Thoracic aorta (tissue), 2 donors: ENCODE measurements around the gene PACSIN2. TPM values are rescaled to one million over a fixed set of nuclear protein-coding genes. Genes with fewer than 3 reads are reported as not detected.

Experiments
- ATAC-seq: fragments of 150-250 bp; one replicate; pipeline ENCODE4 v1.8.0; 2017; ENCODE audit warnings: low read depth; ENCODE audit not compliant: insufficient number of reproducible peaks, low FRiP score
- DNase-seq: peaks from one replicate; pipeline ENCODE4 v3.0.0-alpha.2; 2020; ENCODE audit warnings: low spot score
- H3K27ac ChIP-seq, 2 donors: fragments of 200-600 bp; sonication (generic); 1 replicate in 1 of 2; 2 replicates in 1 of 2; pipeline ENCODE4 v1.5.1; 2016; ENCODE audit warnings: mild to moderate bottlenecking in 2 of 2, moderate library complexity in 2 of 2
- H3K27me3 ChIP-seq: fragments of 200-600 bp; sonication (generic); replicated peaks from 2 replicates; pipeline ENCODE4 v1.6.0; 2016; ENCODE audit warnings: mild to moderate bottlenecking; ENCODE audit not compliant: insufficient read depth
- H3K36me3 ChIP-seq: fragments of 200-600 bp; sonication (generic); one replicate; pipeline ENCODE4 v1.5.1; 2016
- H3K4me1 ChIP-seq, 2 donors: fragments of 200-600 bp; sonication (generic); 1 replicate in 1 of 2; 2 replicates in 1 of 2; pipeline versions ENCODE4 v1.5.1 to v1.6.0; 2016; ENCODE audit warnings: low read depth in 2 of 2, mild to moderate bottlenecking in 1 of 2; ENCODE audit not compliant: control insufficient read depth in 1 of 2
- H3K4me3 ChIP-seq: fragments of 200-600 bp; sonication (generic); 2 replicates; pipeline ENCODE4 v1.5.1; 2016; ENCODE audit warnings: mild to moderate bottlenecking
- H3K9me3 ChIP-seq: fragments of 200-600 bp; sonication (generic); 2 replicates; pipeline ENCODE4 v1.5.1; 2016
- CTCF ChIP-seq: fragments of 200-600 bp; sonication (generic); IDR thresholded peaks from one replicate; pipeline ENCODE4 v1.5.1; 2019; ENCODE audit warnings: antibody characterized with exemption
- total RNA-seq, 2 donors: library from RNA; depleted of rRNA; stranded (reverse); fragments of >200 nt; gene quantifications; one replicate each; pipeline versions ENCODE4 v1.1.0 to v1.2.3, GENCODE V29; 2016

The PACSIN2 gene
- 100 to 1,000 TPM; 135 to 155 TPM for total RNA-seq

- no peak for TF ChIP-seq CTCF
- Histone ChIP-seq H3K27me3 (no peaks in the 10 kb centered on the region), H3K27ac (peak within 1 kb of the TSS; percentile 69 to 71)
Measured at GRCh38 chr22:43014869-43015676, at the start of gene PACSIN2. PACSIN2 (minus strand) TSS chr22:43015149; CDS start chr22:42912080, 103,069 bp downstream.

GRCh38 chr22:43060183-43060582 lies 45.2 kb upstream of the PACSIN2 start:
- Histone ChIP-seq H3K9me3 (no peaks in the 10 kb centered on the region), H3K27me3 (no peaks in the 10 kb centered on the region), H3K36me3 (peaks cover 3% of the 10 kb centered on the region), H3K27ac (no peak overlapping the region), H3K4me3 (no peak overlapping the region), H3K4me1 (no peaks in the 10 kb centered on the region)
- no peak for DNase-seq
- no peak for ATAC-seq
- TF ChIP-seq CTCF, result peak; percentile 45

More at GRCh38 chr22:43014869-43015676, at the start of gene PACSIN2:
- H3K4me3 ChIP-seq, result peak within 1 kb of the TSS; percentile 80
- peak; percentile 93 for ATAC-seq
- DNase-seq, result peak; percentile 99
- peaks cover 0 to 26% of the 10 kb centered on the region in 2 donors for H3K4me1 ChIP-seq
- H3K36me3 ChIP-seq, result no peaks in the 10 kb centered on the region
- H3K9me3 ChIP-seq, result no peaks in the 10 kb centered on the region

GRCh38 chr22:43057641-43058040 lies 42.7 kb upstream of the PACSIN2 start:
- Histone ChIP-seq H3K27ac (no peak overlapping the region), H3K4me3 (no peak overlapping the region), H3K4me1 (no peaks in the 10 kb centered on the region), H3K27me3 (no peaks in the 10 kb centered on the region), H3K36me3 (no peaks in the 10 kb centered on the region), H3K9me3 (no peaks in the 10 kb centered on the region)
- no peak for ATAC-seq
- DNase-seq, result no peak
- no peak for TF ChIP-seq CTCF

GRCh38 chr22:43053176-43053575 lies 38.2 kb upstream of the PACSIN2 start:
- Histone ChIP-seq H3K27ac (no peak overlapping the region), H3K4me3 (no peak overlapping the region), H3K9me3 (no peaks in the 10 kb centered on the region), H3K4me1 (no peaks in the 10 kb centered on the region), H3K36me3 (no peaks in the 10 kb centered on the region), H3K27me3 (no peaks in the 10 kb centered on the region)
- no peak for DNase-seq
- no peak for ATAC-seq
- no peak for TF ChIP-seq CTCF

- no peak for TF ChIP-seq CTCF
- Histone ChIP-seq H3K4me1 (no peaks in the 10 kb centered on the region), H3K4me3 (no peak overlapping the region), H3K9me3 (no peaks in the 10 kb centered on the region), H3K27ac (no peak overlapping the region), H3K36me3 (no peaks in the 10 kb centered on the region), H3K27me3 (no peaks in the 10 kb centered on the region)
- ATAC-seq, result no peak
- DNase-seq, result no peak
Measured at GRCh38 chr22:43050995-43051394, 36.0 kb upstream of the PACSIN2 start.
